HepG2 (cell line): ENCODE measurements around the gene ARL16. TPM values are rescaled to one million over a fixed set of nuclear protein-coding genes. Genes with fewer than 3 reads are reported as not detected.

Experiments used
- ATF1 ChIP-seq: IDR thresholded peaks from 2 replicates; pipeline ENCODE4 v1.6.1; 2016; ENCODE audit warnings: mild to moderate bottlenecking, control low read depth
- BHLHE40 ChIP-seq: IDR thresholded peaks from 2 replicates; pipeline ENCODE4 v1.6.1; 2011; ENCODE audit warnings: low read length, improper control_type of control experiment
- CSRNP2 ChIP-seq: sonication (generic); formaldehyde crosslinking; conservative IDR thresholded peaks from 2 replicates; pipeline ENCODE4 v1.8.0; 2022; ENCODE audit warnings: low read depth, missing genetic modification reagents
- ETS1 ChIP-seq: sonication (generic); formaldehyde crosslinking; IDR thresholded peaks from 2 replicates; pipeline ENCODE4 v1.4.0; 2020; ENCODE audit warnings: missing genetic modification reagents
- GATA4 ChIP-seq: sonication (generic); IDR thresholded peaks from 2 replicates; pipeline ENCODE4 v1.6.1; 2016; ENCODE audit warnings: antibody characterized with exemption, low read depth, borderline replicate concordance
- HIC2 ChIP-seq: sonication (generic); formaldehyde crosslinking; IDR thresholded peaks from 2 replicates; pipeline ENCODE4 v1.9.0; 2022; ENCODE audit warnings: low read depth, missing genetic modification reagents
- NKX3-1 ChIP-seq: sonication (generic); formaldehyde crosslinking; IDR thresholded peaks from 2 replicates; pipeline ENCODE4 v1.5.0; 2020; ENCODE audit warnings: missing genetic modification reagents
- NR2F1 ChIP-seq, 2 experiments: fragments of 450-650 bp in 1 of 2; formaldehyde crosslinking in 1 of 2; IDR thresholded peaks; 2 replicates each; pipeline versions ENCODE4 v1.5.0 to v1.6.1; 2016 to 2020; ENCODE audit warnings: mild to moderate bottlenecking in 1 of 2, missing compliant biosample characterization in 1 of 2, missing genetic modification reagents in 1 of 2, moderate library complexity in 1 of 2
- POGK ChIP-seq: sonication (generic); formaldehyde crosslinking; conservative IDR thresholded peaks from 2 replicates; pipeline ENCODE4 v1.8.0; 2022; ENCODE audit warnings: mild to moderate bottlenecking, moderate library complexity, missing genetic modification reagents
- PPARG ChIP-seq: conservative IDR thresholded peaks from 2 replicates; pipeline ENCODE4 v1.6.1; 2016; ENCODE audit warnings: missing biosample characterization, missing genetic modification reagents
- THYN1 ChIP-seq: sonication (generic); formaldehyde crosslinking; IDR thresholded peaks from 2 replicates; pipeline ENCODE4 v1.8.1; 2023; ENCODE audit warnings: low read depth, mild to moderate bottlenecking, moderate library complexity, missing genetic modification reagents, borderline replicate concordance
- ZBTB39 ChIP-seq: sonication (generic); formaldehyde crosslinking; IDR thresholded peaks from 2 replicates; pipeline ENCODE4 v1.5.0; 2020; ENCODE audit warnings: missing genetic modification reagents
- ZC3H13 ChIP-seq: sonication (generic); formaldehyde crosslinking; IDR thresholded peaks from 2 replicates; pipeline ENCODE4 v1.8.1; 2023; ENCODE audit warnings: mild to moderate bottlenecking, missing genetic modification reagents, moderate library complexity
- ZEB1 ChIP-seq: IDR thresholded peaks from 2 replicates; pipeline ENCODE4 v1.6.1; 2012; ENCODE audit warnings: mild to moderate bottlenecking, low read depth, inconsistent platforms; ENCODE audit not compliant: insufficient replicate concordance
- ZFP62 ChIP-seq: sonication (generic); formaldehyde crosslinking; IDR thresholded peaks from 2 replicates; pipeline ENCODE4 v1.4.0; 2020; ENCODE audit warnings: missing genetic modification reagents
- ZNF138 ChIP-seq: sonication (generic); formaldehyde crosslinking; IDR thresholded peaks from 2 replicates; pipeline ENCODE4 v1.5.0; 2020; ENCODE audit warnings: mild to moderate bottlenecking, low read depth, missing genetic modification reagents
- ZNF276 ChIP-seq: sonication (generic); formaldehyde crosslinking; IDR thresholded peaks from 2 replicates; pipeline ENCODE4 v1.4.0; 2020; ENCODE audit warnings: mild to moderate bottlenecking, low read depth, missing genetic modification reagents
- ZNF326 ChIP-seq: sonication (generic); formaldehyde crosslinking; IDR thresholded peaks from 2 replicates; pipeline ENCODE4 v1.4.0; 2020; ENCODE audit warnings: missing genetic modification reagents, borderline replicate concordance
- polyA plus RNA-seq, 8 experiments: library from polyadenylated mRNA; depleted of rRNA in 3 of 8; stranded (reverse) in 7 of 8; unstranded in 1 of 8; fragments of >200 nt; fragmentation: Illumina TruSeq in 4 of 8; extraction: Trizol in 4 of 8; gene quantifications; 2 replicates each; pipeline versions ENCODE4 v1.2.1 to v1.2.3, GENCODE V29; 2011 to 2016; ENCODE audit warnings: low read depth in 4 of 8, missing spikeins in 1 of 8, mixed read lengths in 1 of 8; ENCODE audit not compliant: insufficient read depth in 1 of 8
- total RNA-seq, 5 experiments: library from RNA; depleted of rRNA; stranded (reverse); fragments of >200 nt; fragmentation: Illumina TruSeq; extraction: Trizol; gene quantifications; 2 replicates each; pipeline ENCODE4 v1.2.3, GENCODE V29; 2016; ENCODE audit warnings: low read depth in 1 of 5

Gene ARL16
- total and polyA plus RNA-seq, 2 of the 13 experiments (the other 11 are each of a cell fraction or from before 2014, with no cell fraction given) = 20.8 to 30.8 TPM

GRCh38 chr17:81727324-81728031 lies 43.9 kb upstream of the ARL16 start (continued):
- TF ChIP-seq ZFP62 (no peak), CSRNP2 (CRISPR knock-in tag) (0 out of 2 replicates have a peak, but pooled peaks have one; percentile 67), ZNF138 (CRISPR knock-in tag) (peak; percentile 98), ZNF326 (CRISPR knock-in tag) (no peak), ZC3H13 (CRISPR knock-in tag) (peak; percentile 98), ETS1 (CRISPR knock-in tag) (peak; percentile 94), ZBTB39 (no peak), POGK (CRISPR knock-in tag) (peak; percentile 98), ZEB1 (no peak), HIC2 (CRISPR knock-in tag) (peak; percentile 88), ZNF276 (CRISPR knock-in tag) (peak; percentile 98), NR2F1 (CRISPR knock-in tag; IDR thresholded peaks at IDR 0.05) (peak in 1 of 2 experiments; percentile 53; a peak in 2 of 4 replicates), GATA4 (no peak), BHLHE40 (peak; percentile 20; the same call in 1 of the 2 replicates), ATF1 (CRISPR knock-in tag) (peak; percentile 79; the same call in 1 of the 2 replicates), THYN1 (no peak), NKX3-1 (CRISPR knock-in tag) (peak; percentile 100), PPARG (CRISPR knock-in tag) (peak; percentile 89)
